KMS-11 (cell line): Measurements from ENCODE around the gene ACAT2.

Source experiments
- H2AFZ ChIP-seq: fragments of 200-600 bp; sonication (generic); 2 replicates; pipeline ENCODE4 v1.6.1; 2016; ENCODE audit warnings: antibody characterized with exemption, mixed run types, low read depth
- H3K27ac ChIP-seq: fragments of 200-600 bp; sonication (generic); 2 replicates; pipeline ENCODE4 v1.6.1; 2016; ENCODE audit warnings: mild to moderate bottlenecking, mixed run types
- H3K27me3 ChIP-seq: fragments of 200-600 bp; sonication (generic); 2 replicates; pipeline ENCODE4 v1.6.1; 2017; ENCODE audit warnings: mild to moderate bottlenecking, low read depth, mixed run types, moderate library complexity; ENCODE audit not compliant: insufficient read depth
- H3K36me3 ChIP-seq: fragments of 200-600 bp; sonication (generic); 2 replicates; pipeline ENCODE4 v1.6.1; 2017; ENCODE audit warnings: mild to moderate bottlenecking, mixed run types; ENCODE audit not compliant: insufficient read depth
- H3K4me1 ChIP-seq: fragments of 200-600 bp; sonication (generic); 2 replicates; pipeline ENCODE4 v1.6.1; 2016; ENCODE audit warnings: mild to moderate bottlenecking, low read depth, mixed run types; ENCODE audit not compliant: poor library complexity, severe bottlenecking
- H3K4me2 ChIP-seq: fragments of 200-600 bp; sonication (generic); 2 replicates; pipeline ENCODE4 v1.7.0; 2016; ENCODE audit warnings: mild to moderate bottlenecking, mixed run types
- H3K4me3 ChIP-seq: fragments of 200-600 bp; sonication (generic); IDR thresholded peaks from 2 replicates; pipeline ENCODE4 v1.6.1; 2017; ENCODE audit warnings: low read depth, low read length, mixed read lengths; ENCODE audit not compliant: insufficient read depth
- H3K79me2 ChIP-seq: fragments of 200-600 bp; sonication (generic); 2 replicates; pipeline ENCODE4 v1.6.1; 2016; ENCODE audit warnings: low read depth, mixed run types; ENCODE audit not compliant: insufficient read depth
- H3K9ac ChIP-seq: fragments of 200-600 bp; sonication (generic); 2 replicates; pipeline ENCODE4 v1.6.1; 2016; ENCODE audit warnings: mild to moderate bottlenecking, mixed run types
- H4K20me1 ChIP-seq: fragments of 200-600 bp; sonication (generic); 2 replicates; pipeline ENCODE4 v1.6.1; 2016; ENCODE audit warnings: mild to moderate bottlenecking, mixed run types; ENCODE audit not compliant: insufficient read depth
- CTCF ChIP-seq: fragments of 200-600 bp; sonication (generic); conservative IDR thresholded peaks from 2 replicates; pipeline ENCODE4 v1.6.1; 2017; ENCODE audit warnings: low read depth, mild to moderate bottlenecking, antibody characterized with exemption, low read length, moderate library complexity, mixed read lengths

ACAT2 gene

GRCh38 chr6:159772196-159772595 lies 10.4 kb downstream of the ACAT2 start:
- H3K36me3 ChIP-seq = peaks cover 6% of the 10 kb centered on the region; the same call in 1 of the 2 replicates

GRCh38 chr6:159777240-159777904 lies 15.5 kb downstream of the ACAT2 start:
- Histone ChIP-seq H2AFZ (no peak overlapping the region), H3K27ac (no peak overlapping the region; the same call in 1 of the 2 replicates), H3K9ac (no peak overlapping the region), H3K27me3 (no peaks in the 10 kb centered on the region), H3K79me2 (peaks cover 8% of the 10 kb centered on the region), H4K20me1 (peaks cover 6% of the 10 kb centered on the region; the same call in 1 of the 2 replicates), H3K36me3 (peaks cover 29% of the 10 kb centered on the region), H3K4me2 (no peak overlapping the region), H3K4me3 (no peak overlapping the region), H3K4me1 (no peaks in the 10 kb centered on the region)
- no peak for TF ChIP-seq CTCF

More at GRCh38 chr6:159772196-159772595, 10.4 kb downstream of the ACAT2 start:
- Histone ChIP-seq H3K27me3 (no peaks in the 10 kb centered on the region), H3K27ac (no peak overlapping the region), H3K4me2 (no peak overlapping the region), H3K79me2 (no peaks in the 10 kb centered on the region), H4K20me1 (no peaks in the 10 kb centered on the region), H3K4me3 (no peak overlapping the region), H3K4me1 (no peaks in the 10 kb centered on the region), H2AFZ (no peak overlapping the region), H3K9ac (no peak overlapping the region)
- TF ChIP-seq CTCF = no peak

GRCh38 chr6:159778131-159778530 lies 16.3 kb downstream of the ACAT2 start:
- Histone ChIP-seq H3K36me3 (peaks cover 29% of the 10 kb centered on the region), H3K4me3 (no peak overlapping the region), H3K9ac (no peak overlapping the region), H3K4me2 (no peak overlapping the region), H3K27ac (no peak overlapping the region; the same call in 1 of the 2 replicates), H3K4me1 (no peaks in the 10 kb centered on the region), H2AFZ (no peak overlapping the region), H4K20me1 (peaks cover 6% of the 10 kb centered on the region; the same call in 1 of the 2 replicates), H3K79me2 (peaks cover 15% of the 10 kb centered on the region), H3K27me3 (no peaks in the 10 kb centered on the region)
- no peak for TF ChIP-seq CTCF

GRCh38 chr6:159778542-159779103 lies 16.8 kb downstream of the ACAT2 start:
- Histone ChIP-seq H3K4me1 (peaks cover 3% of the 10 kb centered on the region), H3K4me2 (no peak overlapping the region), H4K20me1 (peaks cover 6% of the 10 kb centered on the region; the same call in 1 of the 2 replicates), H3K4me3 (no peak overlapping the region), H2AFZ (no peak overlapping the region), H3K9ac (no peak overlapping the region), H3K27ac (no peak overlapping the region), H3K36me3 (peaks cover 31% of the 10 kb centered on the region), H3K27me3 (no peaks in the 10 kb centered on the region), H3K79me2 (peaks cover 19% of the 10 kb centered on the region)
- no peak for TF ChIP-seq CTCF
